IPS-18c (cell line): ENCODE data around the gene HPSE.

Experiments
- H3K4me3 ChIP-seq: 2 replicates; pipeline ENCODE4 v1.7.0; 2013; ENCODE audit warnings: low read depth, mild to moderate bottlenecking, low read length, moderate library complexity; ENCODE audit not compliant: insufficient read depth
- H3K9me3 ChIP-seq: one replicate; pipeline ENCODE4 v1.6.1; 2013; ENCODE audit warnings: mild to moderate bottlenecking, low read length, moderate library complexity; ENCODE audit not compliant: control insufficient read depth, insufficient read depth

Gene HPSE

GRCh38 chr4:83334425-83335241 lies at the start of gene HPSE:
Gene HPSE (minus strand): TSS chr4:83334848. CDS start chr4:83334782, 66 bp downstream.
- peak within 1 kb of the TSS; percentile 66 for H3K4me3 ChIP-seq
- H3K9me3 ChIP-seq, result no peaks in the 10 kb centered on the region

- peaks cover 9% of the 10 kb centered on the region for H3K9me3 ChIP-seq
- H3K4me3 ChIP-seq, result no peak overlapping the region
Observed at GRCh38 chr4:83382850-83383249, 48.2 kb upstream of the HPSE start.

- H3K9me3 ChIP-seq, result peaks cover 9% of the 10 kb centered on the region
Observed at GRCh38 chr4:83381173-83381572, 46.5 kb upstream of the HPSE start.

GRCh38 chr4:83378419-83378818 lies 43.8 kb upstream of the HPSE start:
- peaks cover 14% of the 10 kb centered on the region for H3K9me3 ChIP-seq
- no peak overlapping the region for H3K4me3 ChIP-seq

More at GRCh38 chr4:83381173-83381572, 46.5 kb upstream of the HPSE start:
- no peak overlapping the region for H3K4me3 ChIP-seq

GRCh38 chr4:83372931-83373330 lies 38.3 kb upstream of the HPSE start:
- Histone ChIP-seq H3K9me3 (peaks cover 5% of the 10 kb centered on the region), H3K4me3 (no peak overlapping the region)

- Histone ChIP-seq H3K9me3 (peaks cover 5% of the 10 kb centered on the region), H3K4me3 (no peak overlapping the region)
Observed at GRCh38 chr4:83371936-83372335, 37.3 kb upstream of the HPSE start.

- no peak overlapping the region for H3K4me3 ChIP-seq
- peaks cover 5% of the 10 kb centered on the region for H3K9me3 ChIP-seq
Observed at GRCh38 chr4:83371235-83371634, 36.6 kb upstream of the HPSE start.

GRCh38 chr4:83370640-83370906 lies 35.9 kb upstream of the HPSE start:
- H3K9me3 ChIP-seq, result peaks cover 5% of the 10 kb centered on the region

GRCh38 chr4:83369831-83370639 lies 35.4 kb upstream of the HPSE start:
- peaks cover 3% of the 10 kb centered on the region for H3K9me3 ChIP-seq
- no peak overlapping the region for H3K4me3 ChIP-seq

More at GRCh38 chr4:83370640-83370906, 35.9 kb upstream of the HPSE start:
- H3K4me3 ChIP-seq, result no peak overlapping the region

GRCh38 chr4:83364312-83364711 lies 29.7 kb upstream of the HPSE start:
- no peaks in the 10 kb centered on the region for H3K9me3 ChIP-seq
- H3K4me3 ChIP-seq, result no peak overlapping the region

GRCh38 chr4:83362492-83363329 lies 28.1 kb upstream of the HPSE start:
- H3K4me3 ChIP-seq, result no peak overlapping the region
- no peaks in the 10 kb centered on the region for H3K9me3 ChIP-seq

GRCh38 chr4:83361416-83362103 lies 26.9 kb upstream of the HPSE start:
- H3K4me3 ChIP-seq, result no peak overlapping the region
- no peaks in the 10 kb centered on the region for H3K9me3 ChIP-seq

- Histone ChIP-seq H3K4me3 (no peak overlapping the region), H3K9me3 (no peaks in the 10 kb centered on the region)
Observed at GRCh38 chr4:83360018-83360417, 25.4 kb upstream of the HPSE start.

GRCh38 chr4:83358410-83358809 lies 23.8 kb upstream of the HPSE start:
- no peak overlapping the region for H3K4me3 ChIP-seq
- H3K9me3 ChIP-seq, result no peaks in the 10 kb centered on the region

GRCh38 chr4:83356899-83357661 lies 22.4 kb upstream of the HPSE start:
- no peak overlapping the region for H3K4me3 ChIP-seq
- H3K9me3 ChIP-seq, result no peaks in the 10 kb centered on the region

- Histone ChIP-seq H3K9me3 (no peaks in the 10 kb centered on the region), H3K4me3 (no peak overlapping the region)
Observed at GRCh38 chr4:83353516-83353915, 18.9 kb upstream of the HPSE start.
